H1 (cell line): ENCODE data around the gene HOMER2. TPM values are rescaled to one million over a fixed set of nuclear protein-coding genes. Genes with fewer than 3 reads are reported as not detected.

ENCODE experiments used
- EGR1 ChIP-seq: IDR thresholded peaks from 2 replicates; pipeline ENCODE4 v1.6.1; 2011; ENCODE audit warnings: low read depth, low read length, borderline replicate concordance
- HDAC6 ChIP-seq: IDR thresholded peaks from one replicate; pipeline ENCODE4 v1.7.1; 2012; ENCODE audit warnings: low read depth, mild to moderate bottlenecking, inconsistent platforms, low read length, moderate library complexity
- polyA plus RNA-seq, 7 experiments: library from polyadenylated mRNA; depleted of rRNA in 3 of 7; stranded (reverse) in 5 of 7; unstranded in 2 of 7; fragments of >200 nt in 5 of 7; fragments of 200-250 nt in 2 of 7; gene quantifications; 1 replicate in 5 of 7; 2 replicates in 1 of 7; 4 replicates in 1 of 7; pipeline versions ENCODE4 v1.2.1 to v1.2.3, GENCODE V29; 2011 to 2013; ENCODE audit warnings: missing spikeins in 2 of 7, mixed read lengths in 2 of 7
- total RNA-seq: library from RNA; stranded (reverse); fragmentation: NEBNext Ultra II Directional; extraction: Animal tissue kit (Norgen Biotek cat#: 25700); gene quantifications from 2 replicates; pipeline ENCODE4 v1.2.1, GENCODE V29; 2021

Gene HOMER2
- total and polyA plus RNA-seq, 2 of the 8 experiments (the other 6 are each of a cell fraction or from before 2014, with no cell fraction given) = 12.5 to 27.6 TPM

GRCh38 chr15:82831894-82832600 lies 120.5 kb downstream of the HOMER2 start (continued):
- TF ChIP-seq EGR1 = no peak
- no peak for TF ChIP-seq HDAC6
